Muscle layer of duodenum (tissue), 2 donors: Measurements from ENCODE around the gene LIMCH1.

Source experiments
- H3K27ac ChIP-seq: one replicate; pipeline ENCODE4 v1.7.0; 2013; ENCODE audit warnings: mild to moderate bottlenecking, low read length
- H3K27me3 ChIP-seq: one replicate; pipeline ENCODE4 v1.7.0; 2013; ENCODE audit warnings: low read depth, mild to moderate bottlenecking, control low read depth, low read length
- H3K36me3 ChIP-seq, 2 donors: one replicate each; pipeline ENCODE4 v1.7.0; 2013; ENCODE audit warnings: low read length in 2 of 2, control low read depth in 1 of 2, mild to moderate bottlenecking in 1 of 2; ENCODE audit not compliant: insufficient read depth in 2 of 2, control insufficient read depth in 1 of 2
- H3K4me1 ChIP-seq, 2 donors: one replicate each; pipeline ENCODE4 v1.7.0; 2013; ENCODE audit warnings: low read length in 2 of 2, mild to moderate bottlenecking in 2 of 2, control low read depth in 1 of 2, moderate library complexity in 1 of 2; ENCODE audit not compliant: insufficient read depth in 2 of 2, control insufficient read depth in 1 of 2
- H3K4me3 ChIP-seq, 2 donors: one replicate each; pipeline ENCODE4 v1.7.0; 2013; ENCODE audit warnings: low read length in 2 of 2, low read depth in 1 of 2, mild to moderate bottlenecking in 1 of 2
- H3K9me3 ChIP-seq, 2 donors: one replicate each; pipeline ENCODE4 v1.7.0; 2013; ENCODE audit warnings: low read length in 2 of 2, control low read depth in 1 of 2, mild to moderate bottlenecking in 1 of 2; ENCODE audit not compliant: control insufficient read depth in 1 of 2
- donor health status: healthy.

Gene LIMCH1

GRCh38 chr4:41512136-41512535 is 25.8 kb upstream of the LIMCH1 start:
- Histone ChIP-seq H3K4me1 (peaks cover 0 to 7% of the 10 kb centered on the region in 2 donors), H3K27ac (no peak overlapping the region), H3K4me3 (no peak overlapping the region), H3K9me3 (no peaks in the 10 kb centered on the region), H3K36me3 (no peaks in the 10 kb centered on the region), H3K27me3 (no peaks in the 10 kb centered on the region)

- H3K27me3 ChIP-seq: no peaks in the 10 kb centered on the region
- no peaks in the 10 kb centered on the region for H3K36me3 ChIP-seq
- H3K4me1 ChIP-seq: peaks cover 0 to 7% of the 10 kb centered on the region in 2 donors
- no peak overlapping the region for H3K4me3 ChIP-seq
- no peaks in the 10 kb centered on the region for H3K9me3 ChIP-seq
- H3K27ac ChIP-seq: no peak overlapping the region
These were observed 25.4 kb upstream of the LIMCH1 start for GRCh38 chr4:41512596-41512995.

GRCh38 chr4:41514169-41514568 is 23.8 kb upstream of the LIMCH1 start:
- Histone ChIP-seq H3K36me3 (no peaks in the 10 kb centered on the region), H3K4me3 (no peak overlapping the region), H3K27ac (no peak overlapping the region), H3K4me1 (peaks cover 0 to 5% of the 10 kb centered on the region in 2 donors), H3K9me3 (no peaks in the 10 kb centered on the region), H3K27me3 (no peaks in the 10 kb centered on the region)

- H3K27ac ChIP-seq: no peak overlapping the region
- H3K4me1 ChIP-seq: no peaks in the 10 kb centered on the region
- H3K27me3 ChIP-seq: no peaks in the 10 kb centered on the region
- H3K4me3 ChIP-seq: no peak overlapping the region
- no peaks in the 10 kb centered on the region for H3K36me3 ChIP-seq
- no peaks in the 10 kb centered on the region for H3K9me3 ChIP-seq
These were observed 23.0 kb upstream of the LIMCH1 start for GRCh38 chr4:41514766-41515481.

GRCh38 chr4:41517121-41517520 is 20.8 kb upstream of the LIMCH1 start:
- Histone ChIP-seq H3K36me3 (no peaks in the 10 kb centered on the region), H3K27ac (no peak overlapping the region), H3K27me3 (no peaks in the 10 kb centered on the region), H3K4me1 (no peaks in the 10 kb centered on the region), H3K4me3 (no peak overlapping the region), H3K9me3 (no peaks in the 10 kb centered on the region)

GRCh38 chr4:41517747-41518146 is 20.2 kb upstream of the LIMCH1 start:
- H3K36me3 ChIP-seq: no peaks in the 10 kb centered on the region
- no peaks in the 10 kb centered on the region for H3K9me3 ChIP-seq
- no peak overlapping the region for H3K27ac ChIP-seq
- H3K4me3 ChIP-seq: no peak overlapping the region
- no peaks in the 10 kb centered on the region for H3K4me1 ChIP-seq
- no peaks in the 10 kb centered on the region for H3K27me3 ChIP-seq

- Histone ChIP-seq H3K36me3 (no peaks in the 10 kb centered on the region), H3K27me3 (no peaks in the 10 kb centered on the region), H3K4me3 (no peak overlapping the region), H3K9me3 (no peaks in the 10 kb centered on the region), H3K27ac (no peak overlapping the region), H3K4me1 (no peaks in the 10 kb centered on the region)
These were observed 13.5 kb upstream of the LIMCH1 start for GRCh38 chr4:41524425-41524824.

- Histone ChIP-seq H3K27me3 (no peaks in the 10 kb centered on the region), H3K9me3 (no peaks in the 10 kb centered on the region), H3K27ac (no peak overlapping the region), H3K36me3 (no peaks in the 10 kb centered on the region), H3K4me1 (no peaks in the 10 kb centered on the region), H3K4me3 (no peak overlapping the region)
These were observed 12.8 kb upstream of the LIMCH1 start for GRCh38 chr4:41525129-41525528.

- no peak overlapping the region for H3K4me3 ChIP-seq
- H3K36me3 ChIP-seq: no peaks in the 10 kb centered on the region
- H3K27me3 ChIP-seq: no peaks in the 10 kb centered on the region
- H3K27ac ChIP-seq: no peak overlapping the region
- H3K4me1 ChIP-seq: no peaks in the 10 kb centered on the region
- H3K9me3 ChIP-seq: no peaks in the 10 kb centered on the region
These were observed 11.3 kb upstream of the LIMCH1 start for GRCh38 chr4:41526628-41527027.

- Histone ChIP-seq H3K36me3 (no peaks in the 10 kb centered on the region), H3K4me1 (no peaks in the 10 kb centered on the region), H3K27me3 (no peaks in the 10 kb centered on the region), H3K9me3 (no peaks in the 10 kb centered on the region), H3K27ac (no peak overlapping the region), H3K4me3 (no peak overlapping the region)
These were observed 9.3 kb upstream of the LIMCH1 start for GRCh38 chr4:41528512-41529205.

- H3K9me3 ChIP-seq: no peaks in the 10 kb centered on the region
- H3K27ac ChIP-seq: no peak overlapping the region
- H3K4me3 ChIP-seq: no peak overlapping the region
- no peaks in the 10 kb centered on the region for H3K4me1 ChIP-seq
- H3K36me3 ChIP-seq: no peaks in the 10 kb centered on the region
- no peaks in the 10 kb centered on the region for H3K27me3 ChIP-seq
These were observed 7.2 kb upstream of the LIMCH1 start for GRCh38 chr4:41530741-41531140.

GRCh38 chr4:41532336-41532735 is 5.6 kb upstream of the LIMCH1 start:
- no peaks in the 10 kb centered on the region for H3K4me1 ChIP-seq
- no peak overlapping the region for H3K27ac ChIP-seq
- H3K36me3 ChIP-seq: no peaks in the 10 kb centered on the region
- no peaks in the 10 kb centered on the region for H3K27me3 ChIP-seq
- no peak overlapping the region for H3K4me3 ChIP-seq
- no peaks in the 10 kb centered on the region for H3K9me3 ChIP-seq
